Upper lobe of right lung (tissue), 1 donor: ENCODE measurements around the gene TTC28. TPM values are rescaled to one million over a fixed set of nuclear protein-coding genes. Genes with fewer than 3 reads are reported as not detected.

Experiments used
- ATAC-seq: fragments of 200-7000 bp; cut with Tn5 transposase; one replicate; pipeline ENCODE4 v1.9.1; 2020; ENCODE audit warnings: mild to moderate bottlenecking, moderate library complexity
- DNase-seq: peaks from one replicate; pipeline ENCODE4 v3.0.0-alpha.2; 2020
- H3K27ac ChIP-seq: fragments of 200-600 bp; one replicate; pipeline ENCODE4 v1.8.0; 2022
- H3K27me3 ChIP-seq: fragments of 200-600 bp; one replicate; pipeline ENCODE4 v1.8.0; 2022; ENCODE audit warnings: mild to moderate bottlenecking
- H3K36me3 ChIP-seq: fragments of 200-600 bp; one replicate; pipeline ENCODE4 v1.8.0; 2022
- H3K4me1 ChIP-seq: fragments of 200-600 bp; one replicate; pipeline ENCODE4 v1.8.0; 2022
- H3K4me3 ChIP-seq: fragments of 200-600 bp; one replicate; pipeline ENCODE4 v1.8.0; 2022; ENCODE audit warnings: mild to moderate bottlenecking
- H3K9me3 ChIP-seq: fragments of 200-600 bp; one replicate; pipeline ENCODE4 v1.8.0; 2022
- intact Hi-C: fragments of 100-400 bp; cut with DNase I; formaldehyde crosslinking; loops from one replicate; pipeline ENCODE4 v1.11.0; 2022
- total RNA-seq: library from RNA; stranded (reverse); fragmentation: NEBNext Ultra II Directional; extraction: Animal tissue kit (Norgen Biotek cat#: 25700); gene quantifications from one replicate; pipeline ENCODE4 v1.2.1, GENCODE V29; 2021
- TF ChIP-seq, protein P1 (sequence below): fragments of 200-600 bp; IDR thresholded peaks from one replicate; pipeline ENCODE4 v1.8.0; 2022; ENCODE audit warnings: antibody characterized with exemption
- donor health status: DM: no; HTN: yes; CAD: no; lungs with severe emphysema.

TTC28 gene
- total RNA-seq, 1 donor from 2014 or later = 48.7 TPM

DNA sequence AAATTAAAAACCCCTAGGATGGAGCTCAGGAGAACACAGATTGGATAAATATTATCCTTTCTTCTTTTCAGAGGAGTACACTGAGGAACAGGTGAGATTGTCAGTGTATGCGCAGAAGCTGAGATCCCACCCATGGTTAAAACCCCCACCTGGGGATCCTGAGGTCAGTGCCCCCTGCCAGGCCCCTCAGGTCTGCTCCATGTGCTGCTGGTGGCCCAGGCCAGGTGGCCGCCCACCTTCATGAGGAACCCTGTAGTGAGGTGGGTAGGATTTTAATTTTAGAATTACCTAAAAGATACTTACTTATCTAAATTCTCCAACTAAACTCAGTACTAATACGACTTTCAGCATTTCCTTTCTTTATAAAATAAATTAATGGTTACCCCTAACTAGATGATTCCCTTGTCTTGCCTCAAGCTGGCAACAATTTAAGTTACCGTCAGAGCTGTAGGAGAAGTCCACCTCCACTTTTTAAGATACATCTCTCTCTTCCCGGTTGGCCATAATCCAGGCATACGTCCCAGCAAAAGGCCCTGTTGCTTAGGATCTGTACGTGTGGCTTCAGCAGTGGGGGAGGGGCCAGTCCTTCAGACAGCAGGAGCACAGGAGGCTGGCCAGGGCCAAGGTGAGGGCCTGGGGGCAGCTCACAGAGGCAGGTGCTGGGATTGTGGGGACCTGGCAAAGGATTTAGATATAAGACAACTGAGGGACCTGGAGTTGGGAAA is 699.1 kb downstream of the TTC28 start:
- H3K4me1 ChIP-seq = peaks cover 4% of the 10 kb centered on the region
- no peak overlapping the region for H3K27ac ChIP-seq
- TF ChIP-seq, protein P1, sequence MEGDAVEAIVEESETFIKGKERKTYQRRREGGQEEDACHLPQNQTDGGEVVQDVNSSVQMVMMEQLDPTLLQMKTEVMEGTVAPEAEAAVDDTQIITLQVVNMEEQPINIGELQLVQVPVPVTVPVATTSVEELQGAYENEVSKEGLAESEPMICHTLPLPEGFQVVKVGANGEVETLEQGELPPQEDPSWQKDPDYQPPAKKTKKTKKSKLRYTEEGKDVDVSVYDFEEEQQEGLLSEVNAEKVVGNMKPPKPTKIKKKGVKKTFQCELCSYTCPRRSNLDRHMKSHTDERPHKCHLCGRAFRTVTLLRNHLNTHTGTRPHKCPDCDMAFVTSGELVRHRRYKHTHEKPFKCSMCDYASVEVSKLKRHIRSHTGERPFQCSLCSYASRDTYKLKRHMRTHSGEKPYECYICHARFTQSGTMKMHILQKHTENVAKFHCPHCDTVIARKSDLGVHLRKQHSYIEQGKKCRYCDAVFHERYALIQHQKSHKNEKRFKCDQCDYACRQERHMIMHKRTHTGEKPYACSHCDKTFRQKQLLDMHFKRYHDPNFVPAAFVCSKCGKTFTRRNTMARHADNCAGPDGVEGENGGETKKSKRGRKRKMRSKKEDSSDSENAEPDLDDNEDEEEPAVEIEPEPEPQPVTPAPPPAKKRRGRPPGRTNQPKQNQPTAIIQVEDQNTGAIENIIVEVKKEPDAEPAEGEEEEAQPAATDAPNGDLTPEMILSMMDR = no peak
- peaks cover 40% of the 10 kb centered on the region for H3K36me3 ChIP-seq
- intact Hi-C loops = no loop called here
- no peak overlapping the region for H3K4me3 ChIP-seq
- no peaks in the 10 kb centered on the region for H3K27me3 ChIP-seq
- ATAC-seq = no peak
- no peaks in the 10 kb centered on the region for H3K9me3 ChIP-seq
- DNase-seq = no peak

DNA sequence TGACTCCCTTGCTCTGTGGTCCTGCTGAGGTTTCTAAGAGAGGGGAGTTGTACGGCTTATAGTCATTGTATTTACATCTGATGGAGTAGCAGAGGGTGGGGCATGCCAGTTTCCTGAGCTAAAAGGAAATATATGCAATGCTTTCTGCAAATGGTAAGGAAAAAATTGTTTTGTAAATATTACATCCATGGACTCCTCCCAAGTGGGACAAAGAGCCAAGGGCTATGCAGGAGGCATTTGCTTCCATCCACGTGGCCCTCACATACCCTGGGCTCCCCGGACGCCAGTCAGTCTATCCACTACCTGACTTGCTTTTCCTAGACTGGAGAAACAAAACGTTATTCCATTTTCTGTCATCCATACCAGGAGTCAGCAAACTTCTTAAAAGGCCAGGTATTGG is 700.8 kb downstream of the TTC28 start:
- TF ChIP-seq, protein P1 = no peak
- intact Hi-C loops = no loop called here
- Histone ChIP-seq H3K4me3 (no peak overlapping the region), H3K36me3 (peaks cover 25% of the 10 kb centered on the region), H3K27ac (no peak overlapping the region), H3K9me3 (no peaks in the 10 kb centered on the region), H3K4me1 (peaks cover 8% of the 10 kb centered on the region), H3K27me3 (no peaks in the 10 kb centered on the region)
- DNase-seq (no peak), ATAC-seq (no peak)

DNA sequence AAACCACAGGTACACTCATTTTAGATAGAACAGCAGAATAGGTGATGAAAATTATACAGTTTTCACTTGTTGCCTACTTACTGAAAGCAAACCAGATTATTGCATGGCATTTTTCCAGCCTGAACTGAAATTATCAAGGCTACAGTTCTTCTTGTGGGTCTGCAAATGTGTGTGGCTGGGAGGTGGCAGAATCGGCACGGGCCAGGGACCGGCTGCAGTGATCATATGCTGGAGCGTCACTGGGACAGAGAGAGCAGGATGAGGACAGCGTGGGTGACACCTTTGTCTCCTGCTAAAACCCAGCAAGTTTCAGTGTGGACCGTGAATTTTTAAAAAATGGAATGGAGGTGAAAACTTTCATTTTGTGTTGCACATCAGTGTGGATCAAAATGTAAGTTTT is 701.3 kb downstream of the TTC28 start:
- ATAC-seq = no peak
- H3K36me3 ChIP-seq = peaks cover 20% of the 10 kb centered on the region
- intact Hi-C loops = no loop called here
- TF ChIP-seq, protein P1 = no peak
- H3K27ac ChIP-seq = no peak overlapping the region
- peaks cover 13% of the 10 kb centered on the region for H3K4me1 ChIP-seq
- no peak for DNase-seq
- H3K27me3 ChIP-seq = no peaks in the 10 kb centered on the region
- no peak overlapping the region for H3K4me3 ChIP-seq
- H3K9me3 ChIP-seq = no peaks in the 10 kb centered on the region

DNA sequence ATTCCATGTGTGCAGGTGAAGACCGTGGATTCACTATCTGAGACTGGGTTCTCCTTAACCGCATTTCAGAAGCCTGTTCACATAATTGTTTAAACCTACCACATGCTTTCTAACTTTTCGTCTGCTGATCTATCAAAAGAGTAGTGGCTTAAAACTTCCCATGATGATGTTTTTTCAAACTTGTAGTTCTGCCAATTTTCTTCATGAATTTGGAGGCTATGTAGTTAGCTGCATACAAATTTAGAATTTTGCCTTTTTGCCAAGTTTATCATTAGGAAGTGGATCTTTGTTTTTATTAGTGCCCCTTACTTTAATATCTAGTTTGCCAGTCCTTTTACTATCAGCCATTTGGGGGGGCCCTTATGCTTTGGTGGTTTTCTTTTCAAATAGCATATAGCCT is 703.1 kb downstream of the TTC28 start:
- DNase-seq = no peak
- intact Hi-C loops = no loop called here
- TF ChIP-seq, protein P1 = no peak
- H3K9me3 ChIP-seq = no peaks in the 10 kb centered on the region
- peaks cover 8% of the 10 kb centered on the region for H3K36me3 ChIP-seq
- H3K27me3 ChIP-seq = no peaks in the 10 kb centered on the region
- peaks cover 16% of the 10 kb centered on the region for H3K4me1 ChIP-seq
- H3K27ac ChIP-seq = no peak overlapping the region
- ATAC-seq = no peak
- H3K4me3 ChIP-seq = no peak overlapping the region

DNA sequence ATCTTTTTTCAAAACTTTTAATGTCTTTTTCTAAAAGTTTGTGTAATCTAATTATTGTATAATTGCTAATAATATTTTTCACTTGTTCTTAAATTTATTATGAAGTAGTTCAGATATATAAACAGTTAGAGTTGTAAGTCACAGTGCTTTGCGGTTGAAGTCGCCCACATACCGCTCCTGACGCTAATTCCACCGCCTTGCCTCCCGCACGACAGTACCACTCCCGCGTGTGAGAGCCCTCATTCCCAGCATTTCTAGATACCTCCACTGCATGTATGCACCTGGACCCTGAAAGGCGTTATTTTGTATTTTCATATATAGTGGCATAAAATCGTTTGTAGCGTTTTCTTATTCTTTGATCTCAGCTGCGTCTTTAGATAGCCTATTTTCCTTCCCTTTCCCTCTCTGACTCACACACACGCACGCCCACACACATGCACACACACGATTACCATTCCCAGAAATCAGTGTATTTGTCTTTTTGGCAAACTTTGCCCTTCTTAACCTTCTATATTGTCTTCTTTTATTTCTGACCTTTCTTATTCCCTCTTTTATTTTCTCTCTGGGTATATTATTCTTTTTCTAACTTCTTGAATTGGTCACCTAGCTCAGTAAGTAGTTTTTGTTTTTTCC is 704.1 kb downstream of the TTC28 start:
- H3K27me3 ChIP-seq = no peaks in the 10 kb centered on the region
- H3K27ac ChIP-seq = no peak overlapping the region
- H3K36me3 ChIP-seq = peaks cover 6% of the 10 kb centered on the region
- ATAC-seq = no peak
- no peak overlapping the region for H3K4me3 ChIP-seq
- intact Hi-C loops = no loop called here
- peaks cover 16% of the 10 kb centered on the region for H3K4me1 ChIP-seq
- DNase-seq = no peak
- TF ChIP-seq, protein P1 = no peak
- H3K9me3 ChIP-seq = no peaks in the 10 kb centered on the region
